Epidermal melanocyte (primary cell): ENCODE measurements around the gene ROCK1.
"Not testable (repeated sequence)": the region's sequence is repeated elsewhere in the genome, so short reads cannot be mapped to it uniquely, and the experiment has no call there.

ENCODE experiments used
- DNase-seq: peaks from one replicate; pipeline ENCODE4 v3.0.0; 2011; ENCODE audit warnings: low spot score; ENCODE audit not compliant: insufficient read length

The ROCK1 gene

DNA sequence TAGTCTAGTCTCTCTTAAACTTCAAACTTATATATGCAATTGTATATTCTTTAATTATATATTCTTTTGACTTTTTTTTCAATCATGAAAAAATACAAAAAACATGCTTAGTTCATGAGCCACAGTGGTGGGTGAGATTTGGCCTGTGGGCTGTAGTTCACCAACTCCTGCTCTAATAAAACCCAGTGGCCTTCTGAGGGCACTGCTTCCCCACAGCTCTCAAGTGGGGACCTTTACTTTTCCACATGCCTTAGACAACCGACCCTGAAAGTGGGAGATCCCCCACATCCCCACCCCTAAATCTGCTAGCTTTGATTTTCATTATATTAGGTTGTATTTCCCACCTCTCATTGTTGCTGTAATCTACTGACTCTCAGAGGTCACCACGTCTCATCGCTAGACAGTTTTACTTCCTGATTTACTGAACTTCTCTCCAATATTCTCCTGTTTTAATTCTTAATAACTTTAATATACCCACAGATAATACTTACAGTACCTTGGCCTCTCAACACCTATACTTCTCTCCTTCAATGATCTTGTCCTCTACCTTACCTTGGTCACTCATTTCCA is 57.3 kb downstream of the ROCK1 start:
- no peak for DNase-seq

DNA sequence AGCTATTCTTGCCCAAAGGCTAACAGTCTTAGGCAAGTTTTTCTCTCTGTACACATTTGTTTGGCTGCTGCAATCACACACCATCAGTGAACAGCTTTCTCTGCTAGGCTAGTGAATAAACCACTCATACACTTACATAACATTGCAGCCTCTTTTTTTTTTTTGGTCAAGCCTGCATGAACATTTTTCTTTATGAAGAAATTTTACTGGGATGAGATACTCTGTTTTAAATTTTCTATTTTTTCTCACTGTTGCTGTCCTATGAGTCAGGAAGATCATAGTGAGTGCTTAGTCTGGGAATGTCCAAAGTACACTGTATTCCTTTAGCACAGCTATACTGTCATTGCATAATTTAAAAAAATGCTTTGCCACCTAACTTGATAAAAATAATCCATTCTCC is 58.5 kb downstream of the ROCK1 start:
- peak; percentile 62 for DNase-seq

- DNase-seq = no peak
Measured at GRCh38 chr18:21052385-21052784, 59.2 kb downstream of the ROCK1 start.

DNA sequence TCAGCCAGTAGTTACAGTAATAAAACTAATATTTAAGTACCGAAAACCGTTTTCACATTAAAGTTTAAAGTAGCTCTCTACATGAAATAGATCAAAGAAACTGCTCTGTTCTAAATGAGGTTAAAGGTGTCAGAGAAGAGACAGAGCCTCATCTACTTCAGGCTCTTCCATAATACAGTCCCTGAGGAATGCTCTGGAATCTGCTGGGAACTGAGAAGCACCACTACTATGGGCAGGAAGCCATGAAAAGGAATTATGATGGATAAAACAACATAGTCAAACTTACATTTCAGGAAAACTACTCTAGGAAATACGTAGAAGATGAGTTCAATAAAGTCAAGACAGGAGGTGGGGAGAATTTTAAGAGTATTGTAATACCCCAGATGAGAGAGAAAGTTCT is 60.0 kb downstream of the ROCK1 start:
- DNase-seq = no peak

DNA sequence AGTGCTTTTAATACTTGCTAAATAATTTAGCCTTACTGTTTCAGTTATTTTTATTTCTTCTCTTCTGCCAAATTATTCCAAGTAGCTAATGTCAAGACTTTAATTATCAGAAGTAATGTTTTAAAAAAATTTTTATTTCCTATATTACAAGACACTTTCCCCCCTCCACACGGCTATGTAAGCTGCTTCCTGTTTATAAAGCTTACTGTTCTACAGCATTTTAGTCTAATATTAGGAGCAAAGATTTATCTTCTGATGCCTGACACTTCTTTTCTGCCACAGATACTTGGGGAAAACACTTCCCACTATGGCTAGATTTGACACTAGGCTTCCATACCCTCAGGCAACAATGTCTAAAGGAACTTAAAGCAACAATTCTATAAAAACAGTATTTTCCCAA is 62.3 kb downstream of the ROCK1 start:
- no peak for DNase-seq

DNA sequence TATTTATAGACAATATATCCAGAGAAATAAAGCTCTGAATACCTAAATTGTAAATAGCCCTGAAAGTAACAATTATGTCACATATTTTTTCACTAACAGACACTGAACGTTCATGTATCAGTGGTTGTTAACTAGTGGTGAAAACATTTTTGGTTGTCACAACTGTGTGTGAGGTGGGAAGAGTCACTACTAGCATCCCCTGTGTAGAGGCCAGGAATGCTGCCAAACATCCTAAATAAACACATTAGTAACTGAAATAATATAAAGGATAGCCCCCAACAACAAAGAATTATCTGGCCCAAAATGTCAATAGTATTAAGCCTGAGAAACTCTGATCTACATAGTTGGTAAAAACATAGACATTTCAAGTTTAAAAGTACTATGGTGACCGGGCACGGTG is 64.5 kb downstream of the ROCK1 start:
- no peak for DNase-seq

DNA sequence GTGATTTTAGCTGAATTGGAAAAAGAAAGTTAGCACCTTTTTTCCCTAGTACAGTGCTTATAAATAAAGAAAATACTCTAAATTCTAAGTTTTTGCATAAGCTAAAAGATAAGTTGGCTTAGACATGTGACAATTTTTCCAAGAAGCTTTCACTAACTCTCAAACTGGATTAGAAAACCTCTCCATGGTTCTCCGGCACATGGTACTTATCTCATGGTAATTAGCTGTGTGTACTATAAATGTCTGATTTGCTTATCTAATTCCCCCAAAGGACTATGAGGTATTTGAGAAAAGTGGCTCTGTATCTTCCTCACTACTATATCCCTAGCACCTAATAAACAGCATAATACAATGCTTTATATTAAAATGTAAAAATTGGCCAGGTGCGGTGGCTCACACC is 71.1 kb downstream of the ROCK1 start:
- no peak for DNase-seq

- DNase-seq = no peak
Measured at GRCh38 chr18:21038201-21038600, 73.4 kb downstream of the ROCK1 start.

- no peak for DNase-seq
Measured at GRCh38 chr18:21031845-21032244, 79.8 kb downstream of the ROCK1 start.

- DNase-seq = not testable (repeated sequence)
Measured at GRCh38 chr18:21018257-21018656, 93.4 kb downstream of the ROCK1 start.

GRCh38 chr18:21012308-21012707 is 99.3 kb downstream of the ROCK1 start:
- DNase-seq = no peak

- DNase-seq = peak; percentile 35
Measured at GRCh38 chr18:21004726-21005125, 106.9 kb downstream of the ROCK1 start.

DNA sequence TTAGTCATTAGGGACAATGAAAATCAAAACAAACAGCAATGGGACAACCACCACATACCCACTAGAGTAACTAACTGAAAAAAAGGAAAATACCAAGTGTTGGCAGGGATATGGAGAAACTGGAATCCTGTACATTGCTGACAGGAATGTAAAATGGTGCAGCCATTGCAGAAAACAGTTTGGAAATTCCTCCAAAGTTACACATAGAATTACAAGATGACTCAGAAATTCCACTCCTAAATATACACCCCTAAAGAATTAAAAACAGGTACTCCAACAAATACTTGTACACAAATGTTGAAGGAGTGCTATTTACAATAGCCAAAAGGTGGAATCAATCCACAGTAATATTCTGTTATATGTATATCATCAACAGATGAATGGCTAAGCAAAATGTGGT is 110.9 kb downstream of the ROCK1 start:
- DNase-seq = no peak

GRCh38 chr18:20997371-20997770 is 114.2 kb downstream of the ROCK1 start:
- no peak for DNase-seq

DNA sequence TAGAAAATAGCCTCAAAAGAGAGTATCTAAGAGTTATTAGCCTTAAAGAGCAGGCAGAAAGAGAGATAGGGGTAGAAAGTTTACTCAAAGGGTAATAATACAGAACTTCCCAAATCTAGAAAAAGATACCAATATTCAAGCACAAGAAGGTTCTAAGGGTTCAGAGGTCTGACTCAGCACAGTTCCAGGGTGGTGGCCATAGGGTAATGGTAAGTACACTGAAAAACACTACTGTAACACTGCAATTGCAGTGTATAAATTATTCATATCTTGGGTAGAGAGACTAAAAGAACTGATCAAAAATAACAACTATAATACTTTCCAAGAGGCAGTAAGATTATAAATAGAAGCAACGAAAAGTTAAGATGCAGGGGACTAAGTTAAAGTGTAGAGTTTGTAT is 115.2 kb downstream of the ROCK1 start:
- DNase-seq = no peak

DNA sequence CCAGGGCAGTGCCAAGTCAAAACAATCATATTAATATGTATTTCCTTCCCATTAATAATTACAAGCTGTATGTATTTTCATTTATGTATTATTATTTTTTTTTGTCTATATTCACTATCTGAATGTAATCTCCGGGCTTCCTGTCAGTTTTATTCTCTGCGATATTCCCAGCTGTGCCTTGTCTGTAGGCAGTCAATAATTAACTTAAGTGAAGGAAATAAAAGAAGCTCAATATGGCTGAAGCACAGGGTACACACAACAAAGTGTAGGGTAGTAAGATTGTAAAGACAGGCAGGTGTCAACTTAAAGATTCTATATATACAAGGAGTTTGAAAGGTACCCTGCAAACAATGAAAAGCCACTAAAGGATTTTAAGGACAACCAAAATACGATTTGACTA is 122.9 kb downstream of the ROCK1 start:
- no peak for DNase-seq

- no peak for DNase-seq
Measured at GRCh38 chr18:20975077-20975476, 136.5 kb downstream of the ROCK1 start.

GRCh38 chr18:20971886-20972267 is 139.7 kb downstream of the ROCK1 start:
- DNase-seq = no peak

DNA sequence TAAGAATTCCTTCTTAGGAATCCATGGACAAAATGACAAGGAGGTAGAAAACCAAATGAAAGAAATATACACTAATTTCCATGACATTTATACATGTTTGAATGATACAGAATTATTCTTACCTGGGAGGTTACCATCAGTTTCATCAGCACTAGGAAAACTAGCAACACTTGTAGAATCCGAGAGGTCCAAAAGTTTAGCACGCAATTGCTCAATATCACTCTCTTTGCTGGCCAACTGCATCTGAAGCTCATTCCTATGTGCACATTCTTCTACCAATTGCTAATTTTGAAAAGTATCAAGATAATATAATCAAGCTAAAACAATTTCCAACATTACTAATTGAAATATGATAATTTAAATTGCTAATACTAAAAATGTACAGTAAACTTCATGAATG is 144.8 kb downstream of the ROCK1 start:
- DNase-seq = no peak

DNA sequence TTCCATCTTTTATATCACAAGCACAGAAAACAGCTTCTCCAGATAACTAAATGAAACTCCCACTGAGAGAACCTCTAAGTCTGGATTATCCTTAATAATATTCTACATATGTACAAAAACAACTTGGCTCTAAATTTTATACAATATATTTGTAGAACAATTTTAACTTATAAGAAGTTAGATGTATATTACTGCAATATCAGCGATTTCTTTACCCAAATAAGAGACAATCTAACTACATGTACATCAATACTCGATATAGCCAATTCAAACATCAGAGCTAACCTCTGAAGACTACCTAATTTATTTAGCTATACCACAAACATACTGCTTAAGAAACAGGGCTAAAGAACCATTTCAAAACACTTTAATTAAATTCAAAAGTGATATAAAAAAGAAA is 148.6 kb downstream of the ROCK1 start:
- no peak for DNase-seq

DNA sequence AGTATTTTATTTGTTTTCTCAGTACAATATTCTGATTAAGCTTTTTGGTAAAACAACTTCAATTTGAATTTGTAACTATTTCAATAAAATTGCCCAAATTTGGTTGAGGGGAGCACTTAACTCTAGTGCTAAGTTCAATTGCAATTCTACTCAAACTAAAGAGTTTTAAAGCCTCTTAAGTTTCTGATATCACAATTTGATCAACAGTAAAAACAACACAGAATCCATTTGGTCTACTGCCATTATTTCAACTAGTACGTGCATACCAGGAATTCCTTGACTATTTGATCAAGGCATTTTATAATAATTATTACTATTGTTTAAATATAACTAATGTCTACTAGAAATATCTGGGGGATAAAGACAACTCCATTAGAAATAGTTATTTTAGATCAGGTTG is 150.9 kb downstream of the ROCK1 start:
- no peak for DNase-seq

- DNase-seq = not testable (repeated sequence)
Measured at GRCh38 chr18:20950827-20951226, 160.8 kb downstream of the ROCK1 start.
